Endothelial cell of umbilical vein (primary cell): ENCODE measurements around the gene CCSAP. TPM values are rescaled to one million over a fixed set of nuclear protein-coding genes. Genes with fewer than 3 reads are reported as not detected.

Experiments used
- BruUV-seq: library from RNA; stranded (reverse); fragments of 400-500 nt; replicated peaks from 2 replicates; lab custom pipeline; 2021; lab: Mats Ljungman, UMichigan
- CTCF ChIA-PET: fragments of 300-600, 350-600 bp; sonication (Branson Sonifier 250); formaldehyde crosslinking; loops from one replicate; lab custom pipeline; 2021; ENCODE audit warnings: antibody characterized with exemption, inconsistent platforms; lab: Charles Lee
- POLR2A ChIA-PET: fragments of 300-600, 350-600 bp; sonication (Branson Sonifier 250); formaldehyde crosslinking; loops from one replicate; lab custom pipeline; 2021; ENCODE audit warnings: antibody characterized with exemption, inconsistent platforms; lab: Charles Lee
- DNase-seq: peaks from one replicate; pipeline ENCODE4 v3.0.0-alpha.2; 2011; ENCODE audit warnings: low read depth, low spot score
- FAIRE-seq: peaks from 2 replicates; lab custom pipeline; 2011; peaks lifted over from hg19 to GRCh38; lab: Jason Lieb, UNC
- H2AFZ ChIP-seq: 2 replicates; pipeline ENCODE4 v1.6.0; 2012; ENCODE audit warnings: low read depth, low read length, control low read depth, inconsistent platforms
- H3K27ac ChIP-seq: 2 replicates; pipeline ENCODE4 v1.5.1; 2011; ENCODE audit warnings: low read depth, mild to moderate bottlenecking, control low read depth, low read length, moderate library complexity; ENCODE audit not compliant: insufficient read depth
- H3K27me3 ChIP-seq, 2 experiments: 2 replicates each; pipeline versions ENCODE4 v1.6.0 to v1.6.1; 2011; ENCODE audit warnings: low read length in 2 of 2, mixed read lengths in 1 of 2; ENCODE audit not compliant: control insufficient read depth in 2 of 2, insufficient read depth in 2 of 2
- H3K36me3 ChIP-seq, 2 experiments: 2 replicates in 1 of 2; 3 replicates in 1 of 2; pipeline ENCODE4 v1.5.1; 2011; ENCODE audit warnings: low read length in 2 of 2, mild to moderate bottlenecking in 1 of 2, moderate library complexity in 1 of 2; ENCODE audit not compliant: control insufficient read depth in 2 of 2, insufficient read depth in 2 of 2; ENCODE audit errors: extremely low read depth in 1 of 2
- H3K4me1 ChIP-seq: 3 replicates; pipeline ENCODE4 v1.5.1; 2011; ENCODE audit warnings: mild to moderate bottlenecking, low read length; ENCODE audit not compliant: control insufficient read depth, insufficient read depth; ENCODE audit errors: extremely low read depth
- H3K4me2 ChIP-seq: 2 replicates; pipeline ENCODE4 v1.6.1; 2011; ENCODE audit warnings: low read length, control low read depth, mixed read lengths; ENCODE audit not compliant: insufficient read depth
- H3K4me3 ChIP-seq, 3 experiments: fragments of 200-600 bp in 1 of 3; sonication (generic), shearing (Covaris generic) in 1 of 3; replicated peaks in 1 of 3; 2 replicates each; pipeline ENCODE4 v1.5.1; 2011 to 2016; ENCODE audit warnings: control low read depth in 3 of 3, low read length in 3 of 3, mild to moderate bottlenecking in 2 of 3, inconsistent platforms in 1 of 3, low read depth in 1 of 3, moderate library complexity in 1 of 3; ENCODE audit not compliant: insufficient read depth in 1 of 3
- H3K79me2 ChIP-seq: 2 replicates; pipeline ENCODE4 v1.6.0; 2012; ENCODE audit warnings: low read length, inconsistent platforms; ENCODE audit not compliant: control insufficient read depth, insufficient read depth
- H3K9ac ChIP-seq: replicated peaks from 2 replicates; pipeline ENCODE3; 2011; ENCODE audit warnings: low read length, control low read depth; ENCODE audit not compliant: insufficient read depth; ENCODE audit errors: extremely low read depth
- H3K9me1 ChIP-seq: replicated peaks from 3 replicates; pipeline ENCODE4 v1.6.0; 2011; ENCODE audit warnings: mild to moderate bottlenecking, low read length; ENCODE audit not compliant: control insufficient read depth, insufficient read depth; ENCODE audit errors: extremely low read depth
- H3K9me3 ChIP-seq: replicated peaks from 2 replicates; pipeline ENCODE4 v1.5.1; 2012; ENCODE audit warnings: low read length, inconsistent platforms; ENCODE audit not compliant: control insufficient read depth, insufficient read depth
- H4K20me1 ChIP-seq: replicated peaks from 2 replicates; pipeline ENCODE3; 2011; ENCODE audit warnings: mild to moderate bottlenecking, low read length; ENCODE audit not compliant: control insufficient read depth, insufficient read depth; ENCODE audit errors: extremely low read depth
- EZH2 ChIP-seq: IDR thresholded peaks from 2 replicates; pipeline ENCODE4 v1.6.1; 2012; ENCODE audit warnings: borderline replicate concordance, low read depth, mild to moderate bottlenecking, moderate library complexity, low read length, inconsistent platforms; ENCODE audit not compliant: severe bottlenecking
- FOS ChIP-seq: IDR thresholded peaks from 2 replicates; pipeline ENCODE4 v1.6.1; 2011; ENCODE audit warnings: mild to moderate bottlenecking, low read length, moderate library complexity, borderline replicate concordance; ENCODE audit not compliant: insufficient read depth
- GATA2 ChIP-seq: IDR thresholded peaks from 2 replicates; pipeline ENCODE4 v1.7.0; 2011; ENCODE audit warnings: low read depth, mild to moderate bottlenecking, moderate library complexity, mixed read lengths, low read length; ENCODE audit not compliant: insufficient read length, insufficient read depth
- JUN ChIP-seq: IDR thresholded peaks from 2 replicates; pipeline ENCODE4 v1.6.1; 2011; ENCODE audit warnings: borderline replicate concordance, low read depth; ENCODE audit not compliant: insufficient read length, insufficient read depth
- MYC ChIP-seq: IDR thresholded peaks from one replicate; pipeline ENCODE4 v1.6.1; 2011; ENCODE audit warnings: mild to moderate bottlenecking, low read depth, low read length
- POLR2A ChIP-seq: IDR thresholded peaks from 2 replicates; pipeline ENCODE4 v1.6.1; 2012; ENCODE audit warnings: low read depth, mild to moderate bottlenecking, control low read depth, low read length
- POLR2AphosphoS5 ChIP-seq: IDR thresholded peaks from 2 replicates; pipeline ENCODE4 v1.6.1; 2012; ENCODE audit warnings: low read depth, mild to moderate bottlenecking, control low read depth, low read length, moderate library complexity; ENCODE audit not compliant: insufficient read depth
- dilution Hi-C: fragments of 300-500 bp; cut with MboI; formaldehyde crosslinking; loops from one replicate; pipeline ENCODE4 v1.15.0; 2019; ENCODE audit warnings: low sequenced_read_pairs; ENCODE audit not compliant: extremely low pct_ligation_motif_present
- intact Hi-C: fragments of 100-400 bp; cut with micrococcal nuclease; formaldehyde crosslinking; loops from one replicate; pipeline ENCODE4 v1.10.0; 2022
- polyA plus RNA-seq, 4 experiments: library from polyadenylated mRNA; depleted of rRNA in 3 of 4; stranded (reverse) in 3 of 4; unstranded in 1 of 4; fragments of >200 nt; gene quantifications; 2 replicates each; pipeline versions ENCODE4 v1.2.1 to v1.2.3, GENCODE V29; 2011 to 2012; ENCODE audit warnings: missing spikeins in 1 of 4
- total RNA-seq: library from RNA; stranded (reverse); gene quantifications from 2 replicates; pipeline ENCODE4 v1.2.3, GENCODE V29; 2021
- TF ChIP-seq, protein P1 (sequence below), 2 donors: IDR thresholded peaks; 1 replicate in 1 of 2; 2 replicates in 1 of 2; pipeline ENCODE4 v1.5.1; 2011; ENCODE audit warnings: low read length in 2 of 2, mild to moderate bottlenecking in 2 of 2, moderate library complexity in 2 of 2, control low read depth in 1 of 2, inconsistent platforms in 1 of 2, low read depth in 1 of 2; ENCODE audit not compliant: insufficient read depth in 1 of 2; ENCODE audit errors: extremely low read depth in 1 of 2
- TF ChIP-seq, protein P2 (sequence below): IDR thresholded peaks from 2 replicates; pipeline ENCODE4 v1.6.1; 2011; ENCODE audit not compliant: insufficient read depth, insufficient read length

The CCSAP gene
- total and polyA plus RNA-seq, 2 donors (not counting 3 experiments of a cell fraction or from before 2014, with no cell fraction given) = 1.3 to 5.7 TPM

GRCh38 chr1:229300099-229300757 is 42.6 kb downstream of the CCSAP start:
- Histone ChIP-seq H3K9ac (no peak overlapping the region), H3K9me3 (no peaks in the 10 kb centered on the region), H2AFZ (no peak overlapping the region), H3K79me2 (no peaks in the 10 kb centered on the region), H3K9me1 (no peaks in the 10 kb centered on the region), H3K4me2 (no peak overlapping the region), H3K27me3 (no peaks in the 10 kb centered on the region), H3K4me1 (no peaks in the 10 kb centered on the region), H3K27ac (no peak overlapping the region), H4K20me1 (no peaks in the 10 kb centered on the region), H3K4me3 (no peak overlapping the region), H3K36me3 (peaks cover 12% of the 10 kb centered on the region in 2 experiments)
- dilution Hi-C loops = no loop called here
- CTCF ChIA-PET = no interaction called here
- POLR2A ChIA-PET = no interaction called here
- DNase-seq (no peak), FAIRE-seq (no peak)
- no TSS peak for BruUV-seq
- TF ChIP-seq POLR2A (no peak), JUN (no peak), EZH2 (no peak), FOS (no peak), MYC (no peak), GATA2 (no peak), POLR2AphosphoS5 (no peak)
- TF ChIP-seq, protein P1, sequence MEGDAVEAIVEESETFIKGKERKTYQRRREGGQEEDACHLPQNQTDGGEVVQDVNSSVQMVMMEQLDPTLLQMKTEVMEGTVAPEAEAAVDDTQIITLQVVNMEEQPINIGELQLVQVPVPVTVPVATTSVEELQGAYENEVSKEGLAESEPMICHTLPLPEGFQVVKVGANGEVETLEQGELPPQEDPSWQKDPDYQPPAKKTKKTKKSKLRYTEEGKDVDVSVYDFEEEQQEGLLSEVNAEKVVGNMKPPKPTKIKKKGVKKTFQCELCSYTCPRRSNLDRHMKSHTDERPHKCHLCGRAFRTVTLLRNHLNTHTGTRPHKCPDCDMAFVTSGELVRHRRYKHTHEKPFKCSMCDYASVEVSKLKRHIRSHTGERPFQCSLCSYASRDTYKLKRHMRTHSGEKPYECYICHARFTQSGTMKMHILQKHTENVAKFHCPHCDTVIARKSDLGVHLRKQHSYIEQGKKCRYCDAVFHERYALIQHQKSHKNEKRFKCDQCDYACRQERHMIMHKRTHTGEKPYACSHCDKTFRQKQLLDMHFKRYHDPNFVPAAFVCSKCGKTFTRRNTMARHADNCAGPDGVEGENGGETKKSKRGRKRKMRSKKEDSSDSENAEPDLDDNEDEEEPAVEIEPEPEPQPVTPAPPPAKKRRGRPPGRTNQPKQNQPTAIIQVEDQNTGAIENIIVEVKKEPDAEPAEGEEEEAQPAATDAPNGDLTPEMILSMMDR (IDR thresholded peaks at IDR 0.05; ENCODE audit: extremely low read depth in 1 of 2, insufficient read depth in 1 of 2, low read depth in 1 of 2, low read length in 2 of 2) = no peak
- TF ChIP-seq, protein P2, sequence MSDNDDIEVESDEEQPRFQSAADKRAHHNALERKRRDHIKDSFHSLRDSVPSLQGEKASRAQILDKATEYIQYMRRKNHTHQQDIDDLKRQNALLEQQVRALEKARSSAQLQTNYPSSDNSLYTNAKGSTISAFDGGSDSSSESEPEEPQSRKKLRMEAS = no peak
- intact Hi-C loops = no loop called here
